ENCODE results near the gene EXD3. TPM values are rescaled to one million over a fixed set of nuclear protein-coding genes. Genes with fewer than 3 reads are reported as not detected.
"Not testable (repeated sequence)": the region's sequence is repeated elsewhere in the genome, so short reads cannot be mapped to it uniquely, and the experiment has no call there.

Gene EXD3
- total RNA-seq, 1 donor from 2014 or later = 7.6 TPM

- DNase-seq = no peak
Measured at GRCh38 chr9:137393176-137394150, 29.5 kb downstream of the EXD3 start.

GRCh38 chr9:137392232-137393007 lies 30.5 kb downstream of the EXD3 start:
- DNase-seq = no peak

- no peak for DNase-seq
Measured at GRCh38 chr9:137391411-137391754, 31.6 kb downstream of the EXD3 start.

GRCh38 chr9:137390553-137391410 lies 32.2 kb downstream of the EXD3 start:
- DNase-seq = no peak

GRCh38 chr9:137389428-137389746 lies 33.6 kb downstream of the EXD3 start:
- DNase-seq = no peak

GRCh38 chr9:137388589-137389427 lies 34.2 kb downstream of the EXD3 start:
- DNase-seq = no peak

GRCh38 chr9:137387891-137388560 lies 34.9 kb downstream of the EXD3 start:
- DNase-seq = no peak

GRCh38 chr9:137387114-137387890 lies 35.7 kb downstream of the EXD3 start:
- no peak for DNase-seq

- not testable (repeated sequence) for DNase-seq
Measured at GRCh38 chr9:137386507-137387113, 36.4 kb downstream of the EXD3 start.

- no peak for DNase-seq
Measured at GRCh38 chr9:137385061-137385655, 37.8 kb downstream of the EXD3 start.

GRCh38 chr9:137383784-137384756 lies 38.9 kb downstream of the EXD3 start:
- no peak for DNase-seq

GRCh38 chr9:137383081-137383783 lies 39.7 kb downstream of the EXD3 start:
- DNase-seq = no peak

GRCh38 chr9:137382444-137383080 lies 40.4 kb downstream of the EXD3 start:
- no peak for DNase-seq

- no peak for DNase-seq
Measured at GRCh38 chr9:137381501-137382443, 41.2 kb downstream of the EXD3 start.

- DNase-seq = no peak
Measured at GRCh38 chr9:137380606-137381005, 42.4 kb downstream of the EXD3 start.

- DNase-seq = no peak
Measured at GRCh38 chr9:137380171-137380570, 42.8 kb downstream of the EXD3 start.
